Left ventricle myocardium inferior (tissue), 1 donor: Measurements from ENCODE around the gene DSG1. TPM values are rescaled to one million over a fixed set of nuclear protein-coding genes. Genes with fewer than 3 reads are reported as not detected.

Experiments
- DNase-seq: peaks from one replicate; pipeline ENCODE4 v3.0.0-alpha.2; 2020
- H3K27ac ChIP-seq: fragments of 200-600 bp; replicated peaks from 2 replicates; pipeline ENCODE4 v1.8.0; 2021
- H3K27me3 ChIP-seq: fragments of 200-600 bp; 2 replicates; pipeline ENCODE4 v1.8.0; 2021; ENCODE audit warnings: low read depth
- H3K36me3 ChIP-seq: fragments of 200-600 bp; 2 replicates; pipeline ENCODE4 v1.8.0; 2021
- H3K4me1 ChIP-seq: fragments of 200-600 bp; 2 replicates; pipeline ENCODE4 v1.8.0; 2021
- H3K4me3 ChIP-seq: fragments of 200-600 bp; 2 replicates; pipeline ENCODE4 v1.8.0; 2021; ENCODE audit warnings: mild to moderate bottlenecking, moderate library complexity
- H3K9me3 ChIP-seq: fragments of 200-600 bp; replicated peaks from 2 replicates; pipeline ENCODE4 v1.8.0; 2021
- CTCF ChIP-seq: fragments of 200-600 bp; IDR thresholded peaks from 2 replicates; pipeline ENCODE4 v1.8.0; 2021; ENCODE audit warnings: antibody characterized with exemption, mild to moderate bottlenecking, borderline replicate concordance
- intact Hi-C: fragments of 100-400 bp; cut with micrococcal nuclease; formaldehyde crosslinking; loops from one replicate; pipeline ENCODE4 v1.11.0; 2022
- total RNA-seq: library from RNA; stranded (reverse); fragmentation: NEBNext Ultra II Directional; extraction: Animal tissue kit (Norgen Biotek cat#: 25700); gene quantifications from one replicate; pipeline ENCODE4 v1.2.1, GENCODE V29; 2021
- donor health status: DM: no; HTN: yes; CAD: no; lungs with severe emphysema.

Gene DSG1
- total RNA-seq, 1 donor from 2014 or later: 1.3 TPM

GRCh38 chr18:31291688-31292087, 26.3 kb upstream of the DSG1 start:
- Histone ChIP-seq H3K27ac (no peak overlapping the region), H3K4me3 (no peak overlapping the region), H3K4me1 (no peaks in the 10 kb centered on the region), H3K9me3 (peaks cover 26% of the 10 kb centered on the region), H3K27me3 (no peaks in the 10 kb centered on the region), H3K36me3 (no peaks in the 10 kb centered on the region)
- intact Hi-C loops: no loop called here
- no peak for TF ChIP-seq CTCF
- no peak for DNase-seq

- Histone ChIP-seq H3K27me3 (no peaks in the 10 kb centered on the region), H3K4me3 (no peak overlapping the region), H3K36me3 (no peaks in the 10 kb centered on the region), H3K27ac (no peak overlapping the region), H3K4me1 (no peaks in the 10 kb centered on the region), H3K9me3 (peaks cover 26% of the 10 kb centered on the region)
- intact Hi-C loops: no loop called here
- TF ChIP-seq CTCF: no peak
- no peak for DNase-seq
These were observed 23.7 kb upstream of the DSG1 start for GRCh38 chr18:31294199-31294747.

DNA sequence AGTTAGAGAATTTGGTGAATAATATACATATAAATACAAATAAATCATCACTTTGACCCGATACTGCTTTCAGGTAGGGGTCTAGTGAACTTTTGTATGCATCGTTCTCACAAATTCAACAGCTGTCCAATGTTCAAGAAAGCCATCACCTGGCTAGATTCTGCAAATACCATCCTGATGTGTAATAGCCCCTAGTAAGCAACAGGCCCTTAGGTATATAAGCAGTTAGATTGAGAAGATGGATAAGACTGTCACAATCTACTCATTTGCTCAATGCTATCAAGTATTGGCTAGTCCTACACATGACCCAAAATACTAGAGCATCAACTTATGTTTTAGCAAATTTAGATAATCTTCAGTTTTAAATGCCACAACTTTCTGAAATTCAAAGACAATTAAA, 20.7 kb upstream of the DSG1 start:
- Histone ChIP-seq H3K9me3 (peaks cover 3% of the 10 kb centered on the region), H3K27ac (no peak overlapping the region), H3K36me3 (no peaks in the 10 kb centered on the region), H3K4me1 (peaks cover 10% of the 10 kb centered on the region), H3K27me3 (no peaks in the 10 kb centered on the region), H3K4me3 (no peak overlapping the region)
- DNase-seq: no peak
- no peak for TF ChIP-seq CTCF
- intact Hi-C loops: no loop called here

DNA sequence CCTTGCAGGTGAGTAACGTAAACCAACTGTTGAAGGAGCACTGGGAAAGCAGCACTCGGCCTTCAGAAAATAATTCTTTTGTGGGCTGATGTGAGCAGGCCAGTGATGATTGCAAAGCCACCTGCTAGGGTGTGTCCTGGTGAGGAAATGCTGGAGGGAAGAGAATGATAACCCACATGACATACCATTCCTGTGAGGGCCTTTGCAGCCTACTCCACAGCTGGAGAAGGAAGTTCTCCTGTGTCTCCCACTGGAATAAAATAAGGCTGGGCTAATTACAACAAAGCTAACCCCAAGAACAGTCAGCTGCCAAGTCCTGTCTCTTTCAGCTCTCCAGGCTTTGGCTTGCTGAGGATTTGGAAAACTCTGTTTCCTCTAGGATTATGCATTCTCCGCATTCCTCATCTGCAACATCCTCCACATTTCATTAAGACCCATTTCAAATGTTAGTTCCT, 16.7 kb upstream of the DSG1 start:
- H3K9me3 ChIP-seq: no peaks in the 10 kb centered on the region
- peaks cover 14% of the 10 kb centered on the region for H3K4me1 ChIP-seq
- no peak for DNase-seq
- H3K27ac ChIP-seq: peak overlapping the region; percentile 29
- TF ChIP-seq CTCF: no peak
- intact Hi-C loops: no loop called here
- H3K27me3 ChIP-seq: no peaks in the 10 kb centered on the region
- no peak overlapping the region for H3K4me3 ChIP-seq
- no peaks in the 10 kb centered on the region for H3K36me3 ChIP-seq

DNA sequence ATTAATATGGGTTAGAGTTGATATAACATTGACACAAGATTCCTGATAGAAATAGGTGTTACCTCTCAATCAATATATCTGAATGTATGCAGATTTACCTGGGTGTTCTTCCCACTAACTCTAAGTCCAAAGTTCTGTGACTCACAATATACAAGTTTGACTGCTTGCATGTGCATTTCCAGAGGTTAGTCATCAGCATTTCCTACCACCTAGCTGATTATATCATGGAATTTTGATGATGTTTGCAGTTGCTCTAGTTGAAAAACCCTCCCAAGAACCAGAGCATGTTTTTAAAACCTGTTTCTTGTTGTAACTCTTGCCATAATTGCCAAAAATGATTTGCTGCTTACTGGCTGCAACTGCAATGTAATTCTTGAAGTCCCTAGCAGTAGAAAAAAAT, 15.0 kb upstream of the DSG1 start:
- Histone ChIP-seq H3K4me3 (no peak overlapping the region), H3K36me3 (no peaks in the 10 kb centered on the region), H3K27me3 (no peaks in the 10 kb centered on the region), H3K9me3 (no peaks in the 10 kb centered on the region), H3K4me1 (peaks cover 14% of the 10 kb centered on the region), H3K27ac (no peak overlapping the region)
- intact Hi-C loops: no loop called here
- no peak for TF ChIP-seq CTCF
- DNase-seq: no peak
